ENCODE data around the gene CASP2.

Gene CASP2

GRCh38 chr7:143320620-143321019 lies 32.5 kb downstream of the CASP2 start:
- TF ChIP-seq CTCF (IDR thresholded peaks at IDR 0.05; ENCODE audit: borderline replicate concordance, insufficient read depth, low read depth, low read length): no peak
- no peak overlapping the region for H3K4me3 ChIP-seq (ENCODE audit: low read depth, low read length)

GRCh38 chr7:143321242-143321641 lies 33.1 kb downstream of the CASP2 start:
- no peak for TF ChIP-seq CTCF (IDR thresholded peaks at IDR 0.05; ENCODE audit: borderline replicate concordance, insufficient read depth, low read depth, low read length)

GRCh38 chr7:143321734-143322133 lies 33.6 kb downstream of the CASP2 start:
- no peak for TF ChIP-seq CTCF (IDR thresholded peaks at IDR 0.05; ENCODE audit: borderline replicate concordance, insufficient read depth, low read depth, low read length)
- no peak overlapping the region for H3K4me3 ChIP-seq (ENCODE audit: low read depth, low read length)

More at GRCh38 chr7:143321242-143321641, 33.1 kb downstream of the CASP2 start:
- no peak overlapping the region for H3K4me3 ChIP-seq (ENCODE audit: low read depth, low read length)

GRCh38 chr7:143322760-143323633 lies 34.8 kb downstream of the CASP2 start:
- TF ChIP-seq CTCF (IDR thresholded peaks at IDR 0.05; ENCODE audit: borderline replicate concordance, insufficient read depth, low read depth, low read length): no peak
- no peak overlapping the region for H3K4me3 ChIP-seq (ENCODE audit: low read depth, low read length)

GRCh38 chr7:143323653-143324052 lies 35.5 kb downstream of the CASP2 start:
- TF ChIP-seq CTCF (IDR thresholded peaks at IDR 0.05; ENCODE audit: borderline replicate concordance, insufficient read depth, low read depth, low read length): no peak
- H3K4me3 ChIP-seq (ENCODE audit: low read depth, low read length): no peak overlapping the region

GRCh38 chr7:143325240-143325639 lies 37.1 kb downstream of the CASP2 start:
- no peak overlapping the region for H3K4me3 ChIP-seq (ENCODE audit: low read depth, low read length)
- TF ChIP-seq CTCF (IDR thresholded peaks at IDR 0.05; ENCODE audit: borderline replicate concordance, insufficient read depth, low read depth, low read length): no peak

GRCh38 chr7:143327903-143328302 lies 39.8 kb downstream of the CASP2 start:
- H3K4me3 ChIP-seq (ENCODE audit: low read depth, low read length): peak overlapping the region; percentile 10
- no peak for TF ChIP-seq CTCF (IDR thresholded peaks at IDR 0.05; ENCODE audit: borderline replicate concordance, insufficient read depth, low read depth, low read length)
